GM18867 (cell line): ENCODE results near the gene PRRT2.
"Not testable (repeated sequence)": the region's sequence is repeated elsewhere in the genome, so short reads cannot be mapped to it uniquely, and the experiment has no call there.

Experiments used
- ATAC-seq: cut with Tn5 transposase; IDR thresholded peaks from one replicate; pipeline ENCODE4 v1.9.1; 2021; ENCODE audit warnings: mild to moderate bottlenecking, moderate library complexity; ENCODE audit not compliant: unreplicated experiment

Gene PRRT2

DNA sequence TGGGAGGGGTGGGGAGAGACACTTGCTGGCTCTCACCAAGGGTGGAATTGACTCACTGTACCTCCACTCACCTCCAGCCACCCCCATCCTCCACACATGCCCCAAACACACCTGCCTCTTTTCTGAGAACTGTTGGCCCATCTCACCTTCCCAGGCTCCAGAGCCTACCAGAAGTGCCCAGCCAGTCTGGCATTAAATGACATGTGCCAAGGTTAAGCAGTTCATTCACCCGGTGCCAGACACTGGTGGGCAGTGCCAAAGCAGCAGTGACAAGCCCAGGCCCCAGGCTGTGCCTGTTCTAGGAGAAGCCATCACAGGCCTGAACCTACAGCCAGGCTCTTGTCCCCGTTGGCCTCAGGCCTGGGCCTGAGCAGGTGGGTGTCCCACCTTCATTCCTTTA, 19.5 kb downstream of the PRRT2 start:
- no peak for ATAC-seq

GRCh38 chr16:29833219-29833618, 21.2 kb downstream of the PRRT2 start:
- not testable (repeated sequence) for ATAC-seq

- ATAC-seq, result no peak
Observed at GRCh38 chr16:29834079-29834478, 22.1 kb downstream of the PRRT2 start.

DNA sequence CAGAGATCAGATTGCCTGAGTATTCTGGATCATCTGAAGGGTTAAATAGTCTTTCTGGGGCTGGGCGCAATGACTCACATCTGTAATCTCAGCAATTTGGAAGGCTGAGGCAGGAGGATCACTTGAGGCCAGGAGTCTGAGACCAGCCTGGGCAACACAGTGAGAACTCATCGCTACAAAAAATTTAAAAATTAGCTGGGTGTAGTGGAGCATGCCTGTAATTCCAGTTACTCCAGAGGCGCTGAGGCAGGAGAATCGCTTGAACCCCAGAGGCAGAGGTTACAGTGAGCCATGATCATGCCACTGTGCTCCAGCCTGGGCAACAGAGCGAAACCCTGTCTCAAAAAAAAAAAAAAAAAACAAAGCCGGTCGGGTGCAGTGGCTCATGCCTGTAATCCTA, 23.9 kb downstream of the PRRT2 start:
- ATAC-seq, result no peak

- ATAC-seq, result no peak
Observed at GRCh38 chr16:29836623-29837022, 24.6 kb downstream of the PRRT2 start.

GRCh38 chr16:29837841-29838240, 25.8 kb downstream of the PRRT2 start:
- ATAC-seq, result no peak

- no peak for ATAC-seq
Observed at GRCh38 chr16:29839822-29840221, 27.8 kb downstream of the PRRT2 start.

GRCh38 chr16:29840240-29840639, 28.2 kb downstream of the PRRT2 start:
- no peak for ATAC-seq

GRCh38 chr16:29841631-29842030, 29.6 kb downstream of the PRRT2 start:
- ATAC-seq, result no peak

DNA sequence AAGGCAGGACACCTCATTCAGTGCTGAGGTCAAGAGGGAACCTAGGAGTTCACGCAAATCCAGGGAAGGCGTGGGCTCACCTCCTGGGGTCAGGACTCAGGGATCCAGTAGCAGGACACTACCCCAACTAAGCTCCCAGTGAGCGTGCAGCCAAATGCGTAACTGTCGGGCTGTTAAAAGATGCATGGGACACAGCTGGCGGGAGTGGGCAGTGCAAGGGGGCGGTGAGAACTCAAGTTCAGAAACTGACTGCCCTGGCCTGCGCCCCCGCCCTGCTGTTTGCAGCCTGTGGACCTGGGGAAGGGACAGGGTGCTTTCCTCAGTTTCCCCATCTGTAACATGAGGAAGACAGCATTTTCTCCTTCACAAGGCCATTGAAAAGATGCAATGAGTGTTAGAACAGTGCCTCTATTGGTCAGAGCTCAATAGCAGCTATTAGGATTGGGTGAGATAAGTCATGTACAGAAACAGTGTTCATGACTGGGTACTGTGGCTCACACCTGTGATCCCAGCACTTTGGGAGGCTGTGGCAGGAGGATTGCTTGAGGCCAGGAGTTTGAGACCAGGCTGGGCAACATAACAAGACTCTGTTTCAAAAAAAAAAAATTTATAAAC, 30.8 kb downstream of the PRRT2 start:
- ATAC-seq, result no peak

- ATAC-seq, result no peak
Observed at GRCh38 chr16:29843931-29844330, 31.9 kb downstream of the PRRT2 start.

GRCh38 chr16:29844575-29845331, 32.8 kb downstream of the PRRT2 start:
- ATAC-seq, result no peak

- ATAC-seq, result no peak
Observed at GRCh38 chr16:29845656-29846055, 33.7 kb downstream of the PRRT2 start.

GRCh38 chr16:29848420-29849297, 36.7 kb downstream of the PRRT2 start:
- no peak for ATAC-seq

DNA sequence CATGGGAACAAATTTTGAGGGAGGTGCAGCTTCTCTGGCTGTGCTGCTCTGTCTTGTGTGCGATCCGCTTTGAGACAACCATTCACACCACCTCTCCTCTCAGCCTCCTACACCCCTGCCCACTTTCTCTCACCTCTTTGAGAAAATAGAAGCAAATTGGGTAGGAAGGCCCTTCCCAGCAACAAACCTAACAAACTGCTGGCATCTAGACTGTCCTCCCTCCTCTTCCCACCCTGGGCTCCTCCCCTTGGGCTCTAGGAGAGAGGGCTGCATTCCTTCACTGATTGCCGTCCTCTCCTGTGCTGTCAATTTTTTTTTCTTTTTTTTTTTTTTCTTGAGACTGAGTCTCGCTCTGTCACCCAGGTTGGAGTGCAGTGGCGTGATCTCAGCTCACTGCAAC, 37.5 kb downstream of the PRRT2 start:
- no peak for ATAC-seq

DNA sequence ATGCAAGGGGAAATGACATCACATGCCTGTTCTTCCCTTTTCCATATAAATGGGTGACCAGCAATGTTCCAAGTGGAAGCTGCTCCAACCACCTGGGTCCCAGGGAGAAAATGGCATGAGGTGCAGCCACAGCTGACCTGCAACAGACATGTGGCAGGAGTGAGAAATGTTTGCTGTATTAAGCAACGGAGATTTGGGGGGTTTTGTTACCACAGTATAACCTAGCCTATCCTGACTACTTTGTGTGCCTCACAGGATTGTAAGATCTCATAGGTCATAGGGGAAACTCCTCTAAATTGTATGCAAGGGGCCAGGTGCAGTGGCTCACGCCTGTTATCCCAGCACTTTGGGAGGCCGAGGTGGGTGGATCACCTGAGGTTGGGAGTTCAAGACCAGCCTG, 39.0 kb downstream of the PRRT2 start:
- ATAC-seq, result no peak

- no peak for ATAC-seq
Observed at GRCh38 chr16:29852654-29853053, 40.7 kb downstream of the PRRT2 start.

DNA sequence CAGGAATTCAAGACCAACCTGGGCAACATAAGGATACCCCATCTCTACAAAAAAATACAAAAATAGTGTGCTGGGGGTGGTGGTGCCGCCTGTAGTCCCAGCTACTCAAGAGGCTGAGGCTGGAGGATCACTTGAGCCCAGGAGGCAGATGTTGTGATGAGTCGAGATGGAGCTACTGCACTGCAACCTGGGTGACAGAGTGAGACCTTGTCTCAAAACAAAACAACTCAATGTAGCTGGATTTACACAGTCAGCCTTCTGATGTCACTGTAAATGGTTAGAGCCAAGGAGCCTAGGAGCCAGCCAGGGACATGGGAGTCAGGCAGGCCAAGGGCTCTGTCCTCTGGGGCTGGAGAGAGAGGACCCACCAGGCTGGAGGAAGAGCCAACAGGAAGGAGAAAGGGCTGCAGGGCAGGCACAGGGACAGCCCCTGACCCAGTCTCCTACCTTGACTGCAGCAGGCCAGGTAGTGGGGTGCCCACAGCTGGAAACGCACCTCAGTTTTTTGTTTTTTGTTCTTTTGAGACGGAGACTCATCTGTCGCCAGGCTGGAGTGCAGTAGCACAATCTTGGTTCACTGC, 42.6 kb downstream of the PRRT2 start:
- no peak for ATAC-seq

GRCh38 chr16:29857133-29857760, 45.3 kb downstream of the PRRT2 start:
- no peak for ATAC-seq

- ATAC-seq, result no peak
Observed at GRCh38 chr16:29858149-29858849, 46.3 kb downstream of the PRRT2 start.
